Prostate gland (tissue), 2 donors: ENCODE results near the gene COMMD6.

Source experiments
- CTCF ChIP-seq, 4 experiments: fragments of 200-600 bp in 2 of 4; fragments of 450-650 bp in 2 of 4; sonication (generic) in 2 of 4; IDR thresholded peaks; 1 replicate in 3 of 4; 2 replicates in 1 of 4; pipeline ENCODE4 v1.5.1; 2016 to 2019; ENCODE audit warnings: antibody characterized with exemption in 4 of 4, mild to moderate bottlenecking in 2 of 4, moderate library complexity in 2 of 4
- POLR2A ChIP-seq: fragments of 450-650 bp; IDR thresholded peaks from one replicate; pipeline ENCODE4 v1.6.1; 2016; ENCODE audit warnings: antibody characterized with exemption, mild to moderate bottlenecking

GRCh38 chr13:75482820-75483079 is 54.9 kb downstream of the COMMD6 start:
- TF ChIP-seq CTCF (IDR thresholded peaks at IDR 0.05) (no peak), POLR2A (no peak)
